Osteocyte (in vitro differentiated cells): ENCODE data around the gene YWHAH. TPM values are rescaled to one million over a fixed set of nuclear protein-coding genes. Genes with fewer than 3 reads are reported as not detected.

ENCODE experiments used
- DNase-seq: peaks from one replicate; pipeline ENCODE4 v3.0.0; 2021; ENCODE audit warnings: mixed read lengths; ENCODE audit not compliant: unreplicated experiment; ENCODE audit errors: extremely low spot score
- H3K27ac Mint-ChIP-seq: one replicate; pipeline ENCODE4 v1.8.0; 2021; ENCODE audit warnings: mild to moderate bottlenecking, mixed read lengths; ENCODE audit not compliant: unreplicated experiment
- H3K27me3 Mint-ChIP-seq: one replicate; pipeline ENCODE4 v1.8.0; 2021; ENCODE audit warnings: mixed read lengths; ENCODE audit not compliant: unreplicated experiment
- H3K36me3 Mint-ChIP-seq: one replicate; pipeline ENCODE4 v1.8.0; 2021; ENCODE audit warnings: mixed read lengths; ENCODE audit not compliant: unreplicated experiment
- H3K4me1 Mint-ChIP-seq: one replicate; pipeline ENCODE4 v1.8.0; 2021; ENCODE audit warnings: mixed read lengths; ENCODE audit not compliant: unreplicated experiment
- H3K4me3 Mint-ChIP-seq: one replicate; pipeline ENCODE4 v1.8.0; 2021; ENCODE audit warnings: mild to moderate bottlenecking, moderate library complexity, mixed read lengths; ENCODE audit not compliant: unreplicated experiment
- H3K9me3 Mint-ChIP-seq: one replicate; pipeline ENCODE4 v1.8.0; 2021; ENCODE audit warnings: mixed read lengths; ENCODE audit not compliant: unreplicated experiment
- CTCF ChIP-seq: fragments of 200-600 bp; sonication (generic); IDR thresholded peaks from 2 replicates; pipeline ENCODE4 v1.5.0; 2021; ENCODE audit warnings: antibody characterized with exemption, mild to moderate bottlenecking, moderate library complexity
- total RNA-seq: library from RNA; stranded (reverse); gene quantifications from 2 replicates; pipeline ENCODE4 v1.2.1, GENCODE V29; 2021

Gene YWHAH
- total RNA-seq, 1 donor from 2014 or later, result 150 TPM

- H3K9me3 Mint-ChIP-seq, result no peaks in the 10 kb centered on the region
- peaks cover 20% of the 10 kb centered on the region for H3K27me3 Mint-ChIP-seq
- no peak overlapping the region for H3K4me3 Mint-ChIP-seq
These were observed 42.9 kb downstream of the YWHAH start for GRCh38 chr22:31987218-31987617.

GRCh38 chr22:31991102-31991839 is 46.9 kb downstream of the YWHAH start:
- Mint-ChIP-seq H3K9me3 (no peaks in the 10 kb centered on the region), H3K4me3 (no peak overlapping the region), H3K4me1 (no peaks in the 10 kb centered on the region), H3K27ac (no peak overlapping the region), H3K36me3 (no peaks in the 10 kb centered on the region), H3K27me3 (peaks cover 20% of the 10 kb centered on the region)
- TF ChIP-seq CTCF, result no peak
- no peak for DNase-seq

More at GRCh38 chr22:31987218-31987617, 42.9 kb downstream of the YWHAH start:
- no peak for TF ChIP-seq CTCF
- Mint-ChIP-seq H3K4me1 (no peaks in the 10 kb centered on the region), H3K36me3 (no peaks in the 10 kb centered on the region), H3K27ac (no peak overlapping the region)
- no peak for DNase-seq

GRCh38 chr22:31995046-31995445 is 50.7 kb downstream of the YWHAH start:
- H3K27me3 Mint-ChIP-seq, result peaks cover 17% of the 10 kb centered on the region
- H3K9me3 Mint-ChIP-seq, result no peaks in the 10 kb centered on the region
- no peaks in the 10 kb centered on the region for H3K4me1 Mint-ChIP-seq
- no peaks in the 10 kb centered on the region for H3K36me3 Mint-ChIP-seq
- no peak overlapping the region for H3K27ac Mint-ChIP-seq
- DNase-seq, result no peak
- no peak overlapping the region for H3K4me3 Mint-ChIP-seq
- no peak for TF ChIP-seq CTCF

- Mint-ChIP-seq H3K4me3 (no peak overlapping the region), H3K4me1 (no peaks in the 10 kb centered on the region), H3K27me3 (peaks cover 10% of the 10 kb centered on the region), H3K27ac (no peak overlapping the region), H3K36me3 (no peaks in the 10 kb centered on the region), H3K9me3 (no peaks in the 10 kb centered on the region)
- TF ChIP-seq CTCF, result no peak
- no peak for DNase-seq
These were observed 51.5 kb downstream of the YWHAH start for GRCh38 chr22:31995807-31996206.

- no peak overlapping the region for H3K27ac Mint-ChIP-seq
- DNase-seq, result no peak
- H3K36me3 Mint-ChIP-seq, result no peaks in the 10 kb centered on the region
- H3K4me1 Mint-ChIP-seq, result no peaks in the 10 kb centered on the region
- H3K9me3 Mint-ChIP-seq, result no peaks in the 10 kb centered on the region
- H3K4me3 Mint-ChIP-seq, result no peak overlapping the region
- H3K27me3 Mint-ChIP-seq, result peaks cover 2% of the 10 kb centered on the region
- no peak for TF ChIP-seq CTCF
These were observed 54.5 kb downstream of the YWHAH start for GRCh38 chr22:31998784-31999385.
